Measurements from ENCODE around the gene AGTRAP.

GRCh38 chr1:11788549-11789053 is 52.7 kb downstream of the AGTRAP start:
- no peak for TF ChIP-seq CTCF (conservative IDR thresholded peaks at IDR 0.05 in 1 of 2, IDR thresholded peaks at IDR 0.05 in 1 of 2; ENCODE audit: extremely low read depth in 1 of 2, insufficient read depth in 1 of 2, low read depth in 1 of 2, low read length in 2 of 2)
- TF ChIP-seq EZH2 (IDR thresholded peaks at IDR 0.05; ENCODE audit: borderline replicate concordance, low read length): no peak
